GM19468 (cell line): ENCODE measurements around the gene QRSL1.
"Not testable (repeated sequence)": the region's sequence is repeated elsewhere in the genome, so short reads cannot be mapped to it uniquely, and the experiment has no call there.

ENCODE experiments used
- ATAC-seq: cut with Tn5 transposase; IDR thresholded peaks from one replicate; pipeline ENCODE4 v1.9.1; 2021; ENCODE audit warnings: mild to moderate bottlenecking, moderate library complexity, moderate number of reproducible peaks; ENCODE audit not compliant: unreplicated experiment; ENCODE audit errors: extremely low read depth

The QRSL1 gene

DNA sequence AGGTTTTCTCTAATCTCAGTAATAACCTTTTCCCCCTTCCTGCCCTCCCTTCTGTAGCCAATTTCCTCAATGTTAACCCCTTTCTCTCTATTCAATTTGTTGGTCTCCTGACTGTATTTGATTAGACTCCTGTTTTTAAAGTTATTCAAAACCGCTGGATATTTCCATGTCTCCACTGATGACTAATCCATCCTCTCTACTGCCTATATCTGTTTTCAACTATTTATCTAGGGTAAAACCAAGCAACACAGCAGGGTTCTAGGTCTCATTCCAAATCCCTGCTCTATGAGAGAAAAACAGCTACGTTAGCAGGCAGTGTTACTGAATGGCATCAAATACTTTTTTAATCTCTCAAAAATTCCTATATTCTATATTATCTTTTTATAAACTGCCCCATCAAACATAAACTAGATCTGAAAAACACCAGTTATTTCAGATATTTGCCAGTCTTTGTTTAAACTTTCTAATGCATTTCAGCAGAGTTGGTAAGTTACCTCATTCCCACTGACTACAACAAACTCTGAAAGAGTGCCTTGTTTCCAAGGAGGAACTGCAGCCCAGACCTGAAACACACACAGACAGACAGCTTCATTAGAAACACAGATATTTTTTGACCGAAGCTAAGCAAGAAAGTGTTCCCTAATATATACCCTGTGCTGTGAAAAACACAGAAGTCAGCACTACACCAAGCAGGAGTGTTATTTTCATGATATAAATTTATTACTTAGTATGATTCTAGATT lies 8.3 kb upstream of the QRSL1 start:
- ATAC-seq: no peak

DNA sequence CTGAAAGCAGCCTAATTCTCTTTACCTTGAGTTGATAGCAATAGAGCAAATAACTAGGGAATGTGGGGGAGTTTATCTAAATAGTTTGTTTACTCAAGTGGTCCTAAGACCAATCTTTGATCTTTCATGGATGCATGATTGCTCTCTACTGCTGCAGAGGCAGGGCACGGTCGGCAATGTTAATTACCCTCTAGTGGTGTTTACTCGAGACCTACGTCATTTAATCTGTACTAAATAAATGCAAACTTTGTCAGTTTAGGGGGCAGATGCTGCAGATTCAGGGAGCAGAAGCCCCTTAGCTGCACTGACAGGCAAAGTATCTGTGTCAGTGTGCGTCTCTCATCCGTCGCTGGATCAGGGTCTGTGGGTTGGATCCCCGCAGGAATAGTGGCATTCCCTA lies 7.0 kb upstream of the QRSL1 start:
- no peak for ATAC-seq

DNA sequence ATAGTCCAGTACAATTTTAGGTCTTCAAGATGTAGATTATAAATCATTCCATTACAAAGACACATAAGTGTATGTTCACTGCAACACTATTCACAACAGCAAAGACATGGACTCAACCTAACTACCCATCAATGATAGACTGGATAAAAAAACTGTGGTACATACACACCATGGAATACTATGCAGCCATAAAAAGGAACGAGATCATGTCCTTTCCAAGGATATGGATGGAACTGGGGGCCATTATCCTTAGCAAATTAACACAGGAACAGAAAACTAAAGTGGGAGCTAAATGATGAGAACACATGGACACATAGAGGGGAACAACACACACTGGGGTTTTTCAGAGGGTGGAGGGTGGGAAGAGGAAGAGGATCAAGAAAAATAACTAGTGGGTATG lies 6.3 kb upstream of the QRSL1 start:
- ATAC-seq: no peak

DNA sequence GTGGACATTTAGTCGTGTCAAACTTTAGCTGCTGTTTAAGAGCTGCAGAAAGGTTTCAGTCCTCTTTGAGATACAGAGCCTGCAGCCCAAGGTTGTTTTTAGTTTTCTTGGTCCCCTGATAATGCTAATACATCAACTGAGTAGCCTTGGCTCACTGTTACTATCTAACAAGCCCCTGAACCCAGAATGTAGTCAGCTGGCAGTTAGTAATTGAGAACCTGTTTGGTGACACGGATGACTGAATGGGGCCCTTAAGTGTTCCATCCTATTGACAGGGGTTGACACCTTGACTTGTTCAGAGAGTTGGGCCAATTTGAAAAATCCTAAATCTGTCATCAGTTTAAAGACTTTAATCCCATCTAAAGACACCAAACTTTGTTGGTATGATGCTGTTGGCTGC lies 2.9 kb upstream of the QRSL1 start:
- ATAC-seq: peak; percentile 29

DNA sequence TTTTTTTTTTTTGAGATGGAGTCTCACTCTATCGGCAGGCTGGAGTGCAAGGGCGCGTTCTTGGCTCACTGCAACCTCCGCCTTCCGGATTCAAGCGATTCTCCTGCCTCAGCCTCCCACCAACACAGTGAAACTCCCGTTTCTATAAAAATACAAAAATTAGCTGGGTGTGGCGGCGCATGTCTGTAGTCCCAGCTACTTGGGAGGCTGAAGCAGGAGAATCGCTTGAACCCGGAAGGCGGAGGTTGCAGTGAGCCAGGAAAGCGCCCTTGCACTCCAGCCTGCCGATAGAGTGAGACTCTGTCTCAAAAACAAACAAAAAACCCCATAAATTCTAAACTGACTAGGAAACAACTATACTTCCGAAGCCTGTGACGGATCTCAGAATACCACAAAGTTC lies 1.6 kb upstream of the QRSL1 start:
- ATAC-seq: not testable (repeated sequence)

DNA sequence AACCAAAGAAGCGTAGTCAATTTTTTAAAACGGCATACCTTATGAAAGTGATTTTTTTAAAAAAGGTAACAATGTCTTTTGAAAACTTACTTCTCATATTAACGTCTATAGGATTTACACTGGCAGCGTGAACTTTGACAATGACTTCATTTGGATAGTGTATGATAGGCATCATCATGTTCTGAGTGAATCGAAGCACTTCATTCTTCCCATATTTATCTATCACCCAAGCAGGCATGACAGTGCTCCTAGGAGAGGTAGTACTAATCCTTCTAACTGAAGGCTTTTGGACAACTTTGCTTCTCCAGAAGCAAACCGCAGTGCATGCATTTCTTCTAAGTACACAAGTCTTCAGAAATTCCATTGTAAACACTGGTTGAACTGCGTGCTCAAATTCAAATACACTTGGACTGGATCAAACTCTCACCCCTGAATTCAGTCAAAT lies 698 bp upstream of the QRSL1 start:
- ATAC-seq: no peak

DNA sequence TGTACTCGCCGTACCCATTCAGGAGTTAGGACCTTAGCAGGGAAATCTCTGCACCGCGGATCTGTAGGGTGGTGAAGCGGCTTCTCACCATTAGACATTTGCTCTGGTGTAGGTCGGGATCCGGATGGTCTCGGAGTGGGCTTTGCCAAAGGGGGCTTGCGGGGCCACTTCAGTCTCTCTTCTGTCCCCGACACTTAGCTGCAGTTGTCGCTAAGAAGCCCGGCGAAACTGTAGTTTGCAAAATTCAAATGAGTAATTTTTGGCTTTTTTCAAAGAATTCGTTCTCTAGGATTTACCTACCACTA lies 433 bp downstream of the QRSL1 start:
- no peak for ATAC-seq

DNA sequence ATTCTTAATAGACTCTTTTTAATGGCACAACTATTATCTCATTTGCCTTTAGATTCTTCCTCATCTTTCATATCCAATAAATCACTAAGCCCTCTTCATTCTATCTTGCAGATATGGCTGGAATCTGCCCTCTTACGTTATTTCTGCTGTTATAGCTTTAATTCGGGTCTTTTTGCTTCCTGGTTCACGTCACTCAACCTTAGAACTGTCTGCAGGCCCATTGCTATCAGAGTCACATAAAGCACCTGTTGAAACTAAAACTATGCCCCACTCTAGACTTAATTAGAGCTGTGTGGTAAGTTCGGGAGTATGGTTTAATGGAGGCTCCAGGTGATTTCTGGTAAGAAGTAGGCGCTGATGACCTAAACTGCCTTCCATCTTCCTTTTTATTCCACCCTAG lies 988 bp downstream of the QRSL1 start:
- no peak for ATAC-seq

DNA sequence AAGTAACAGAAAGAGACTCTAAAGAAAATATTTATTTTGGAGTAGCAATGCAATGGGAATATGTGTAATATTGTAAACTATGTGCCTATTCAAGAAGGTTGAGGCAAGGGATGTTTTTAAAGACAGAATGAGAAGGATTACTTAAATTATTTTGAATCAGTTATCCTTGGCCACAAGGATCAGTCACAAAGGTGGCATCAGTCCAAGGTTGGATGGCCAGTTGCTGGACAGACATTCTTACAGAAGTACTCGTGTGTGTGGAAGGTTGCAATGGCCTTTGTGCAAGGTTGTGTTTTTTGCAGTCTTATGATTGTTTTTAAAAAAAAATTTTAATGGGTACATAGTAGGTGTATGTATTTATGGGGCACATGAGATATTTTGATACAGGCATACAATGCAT lies 2.0 kb downstream of the QRSL1 start:
- ATAC-seq: no peak

DNA sequence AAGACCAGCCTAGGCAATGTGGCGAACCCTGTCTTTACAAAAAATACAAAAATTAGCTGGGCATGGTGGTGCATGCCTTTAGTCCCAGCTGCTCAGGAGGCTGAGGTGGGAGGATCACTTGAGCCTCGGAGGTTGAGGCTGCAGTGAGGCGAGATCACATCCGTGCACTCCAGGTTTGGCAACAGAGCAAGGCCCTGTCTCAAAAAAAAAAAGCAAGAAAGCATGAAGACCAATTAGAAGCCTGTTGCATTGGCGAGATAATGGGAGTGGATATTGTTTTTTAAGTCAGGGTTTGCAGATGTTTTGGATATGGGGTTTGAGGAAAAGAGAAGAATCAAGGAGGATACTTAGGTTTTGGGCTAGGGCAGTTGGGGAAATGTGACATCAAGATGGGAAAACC lies 5.2 kb downstream of the QRSL1 start:
- no peak for ATAC-seq

DNA sequence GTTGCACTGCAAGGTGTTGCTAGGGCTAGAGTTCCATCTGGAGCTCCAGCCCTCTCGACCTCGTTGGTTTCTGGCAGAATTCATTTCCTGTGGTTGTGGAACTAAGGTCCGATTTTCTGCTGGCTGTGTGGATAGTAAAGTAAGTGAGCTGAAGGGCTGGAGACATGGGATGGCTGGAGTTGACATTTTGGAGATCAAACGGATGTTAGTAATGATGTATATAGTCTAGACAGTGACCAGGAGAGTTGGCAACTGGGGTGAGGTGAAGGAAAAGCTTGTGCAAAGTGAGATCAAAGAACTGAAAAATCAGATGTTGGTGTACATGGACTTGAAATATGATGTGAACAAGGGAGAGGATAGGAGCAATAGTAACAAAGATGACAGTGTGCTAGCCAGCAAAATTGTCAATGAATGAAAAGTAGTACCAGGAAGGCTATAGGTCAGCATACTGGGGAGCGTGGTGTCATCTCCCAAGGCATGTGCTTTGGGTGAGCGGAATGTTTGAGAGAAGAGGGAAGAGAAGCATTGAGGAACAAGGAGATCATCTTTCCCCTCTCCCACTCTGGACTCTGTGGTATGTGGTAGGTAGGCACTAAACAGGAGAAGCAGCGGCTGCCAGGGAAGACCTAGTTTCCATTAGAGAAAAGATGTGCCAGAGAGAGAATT lies 7.8 kb downstream of the QRSL1 start:
- ATAC-seq: no peak

DNA sequence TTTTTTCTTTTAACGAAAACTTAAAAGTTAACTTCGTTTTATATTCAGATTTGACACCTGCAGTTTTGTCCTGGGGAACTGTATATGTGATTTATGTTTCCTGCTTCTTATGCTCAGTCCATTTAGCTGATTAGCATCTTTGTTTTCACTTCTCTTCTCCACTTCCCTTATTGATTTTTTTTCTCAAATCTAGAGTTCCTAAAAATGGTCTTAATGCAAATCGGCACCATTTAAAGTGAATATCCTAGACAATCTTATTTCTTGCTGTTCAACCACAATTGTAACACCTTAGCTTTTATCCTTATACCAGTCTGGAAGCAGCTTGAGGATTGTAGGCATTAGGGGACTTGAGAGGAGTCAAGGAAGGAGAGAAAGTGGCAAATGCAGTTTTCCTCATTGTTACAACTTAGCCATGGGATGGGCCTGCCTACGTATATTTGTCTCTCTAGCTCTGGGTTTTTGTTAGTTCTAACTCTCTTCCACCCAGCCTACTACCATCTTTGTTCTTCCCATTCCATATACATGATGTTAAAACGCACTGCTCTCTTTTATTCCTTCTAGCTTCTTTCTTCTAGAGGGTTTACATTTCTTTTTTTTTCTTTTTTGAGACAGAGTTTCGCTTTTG lies 8.5 kb downstream of the QRSL1 start:
- ATAC-seq: no peak

DNA sequence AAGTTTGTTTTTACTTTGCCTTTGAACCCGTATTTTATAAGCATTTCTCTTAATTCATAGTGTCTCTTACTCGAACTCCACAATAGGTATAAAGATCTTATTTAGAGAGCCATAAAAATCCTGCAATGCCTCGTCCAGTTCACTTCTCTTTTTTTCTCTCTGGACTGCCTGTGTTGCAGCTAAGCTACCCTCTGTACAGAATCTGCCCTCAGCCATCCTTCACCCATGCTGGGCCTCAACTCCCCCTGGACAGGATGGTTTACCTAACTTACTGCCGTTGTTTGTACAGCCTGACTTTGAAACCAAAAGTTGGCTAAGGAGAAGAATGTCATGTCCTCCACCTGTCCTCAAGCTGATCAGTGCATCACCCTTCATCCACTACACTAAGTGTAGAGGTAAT lies 10.4 kb downstream of the QRSL1 start:
- ATAC-seq: no peak

DNA sequence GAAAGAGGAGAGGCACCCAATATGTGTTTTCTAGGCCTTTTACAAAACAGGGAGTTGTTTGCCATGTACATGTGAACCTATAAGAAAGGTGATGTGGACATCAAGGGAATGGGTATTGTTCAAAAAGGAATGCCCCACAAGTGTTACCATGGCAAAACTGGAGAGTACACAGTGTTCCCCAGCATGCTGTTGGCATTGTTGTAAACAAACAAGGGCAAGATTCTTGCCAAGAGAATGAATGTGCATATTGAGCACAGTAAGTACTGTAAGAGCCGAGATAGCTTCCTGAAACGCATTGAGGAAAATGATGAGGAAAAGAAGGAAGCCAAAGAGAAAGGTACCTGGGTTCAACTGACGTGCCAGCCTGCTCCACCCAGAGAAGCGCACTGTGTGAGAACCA lies 13.1 kb downstream of the QRSL1 start:
- no peak for ATAC-seq

DNA sequence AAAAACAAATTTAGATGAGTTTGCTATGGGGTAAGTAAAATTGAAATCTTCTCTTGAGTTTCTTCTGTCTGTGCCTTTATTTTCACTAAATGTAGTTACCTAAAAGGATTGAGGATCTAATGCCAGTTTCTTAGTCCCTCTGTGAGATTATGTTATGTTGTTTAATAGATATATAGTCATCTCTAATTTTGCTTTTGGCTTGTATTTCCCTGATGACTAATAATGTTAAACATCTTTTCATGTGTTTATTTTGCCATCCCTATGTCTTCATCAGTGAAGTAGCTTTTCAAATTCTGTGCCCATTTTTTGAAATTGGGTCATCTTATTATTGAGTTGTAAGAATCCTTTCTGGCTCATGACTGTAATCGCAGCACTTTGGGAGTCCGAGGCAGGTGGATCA lies 13.7 kb downstream of the QRSL1 start:
- no peak for ATAC-seq

DNA sequence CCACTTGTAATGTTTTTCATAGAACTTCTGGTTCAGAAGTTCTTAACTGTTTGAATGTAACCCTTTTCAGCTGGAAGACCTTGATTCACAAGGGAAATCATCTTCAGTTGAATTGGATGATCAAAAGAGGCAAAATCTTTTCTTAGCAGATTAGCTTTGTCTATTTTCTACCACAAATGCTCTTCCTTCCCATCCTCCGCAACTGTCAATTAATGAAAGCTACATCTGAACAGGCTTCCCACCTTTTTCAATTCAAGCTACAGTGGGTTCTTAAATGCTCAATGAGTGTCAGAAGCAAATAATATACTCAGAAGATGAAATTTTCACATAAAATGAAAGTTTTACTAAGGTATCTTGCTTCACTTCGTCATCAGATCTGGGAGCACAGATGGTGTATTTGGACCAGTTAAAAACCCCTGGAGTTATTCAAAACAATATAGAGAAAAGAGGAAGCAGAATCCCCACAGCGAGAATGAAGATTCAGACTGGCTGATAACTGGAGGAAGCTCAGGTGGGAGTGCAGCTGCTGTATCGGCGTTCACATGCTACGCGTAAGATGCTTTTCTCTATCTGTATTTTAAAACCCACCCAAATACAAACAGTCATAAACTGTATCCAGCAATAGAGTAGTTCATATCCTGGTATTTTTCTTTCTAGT lies 19.4 kb downstream of the QRSL1 start:
- ATAC-seq: peak; percentile 64

DNA sequence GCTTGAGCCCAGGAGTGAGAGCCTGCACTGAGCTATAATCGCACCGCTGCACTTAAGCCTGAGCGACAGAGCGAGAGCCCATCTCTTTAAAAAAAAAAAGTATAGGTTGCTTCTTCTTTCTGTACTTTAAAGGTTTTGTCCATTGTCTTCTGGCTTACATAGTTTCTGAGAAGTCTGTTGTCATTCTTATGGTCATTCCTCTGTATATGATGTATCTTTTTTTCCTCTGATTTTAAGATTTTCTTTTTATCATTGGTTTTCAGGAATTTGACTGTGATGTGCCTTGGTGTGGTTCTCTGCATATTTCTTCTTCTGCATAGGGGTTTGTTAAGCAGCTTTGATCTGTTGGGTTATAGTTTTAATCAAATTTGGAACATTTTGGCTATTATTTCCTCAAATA lies 29.1 kb downstream of the QRSL1 start:
- ATAC-seq: no peak

DNA sequence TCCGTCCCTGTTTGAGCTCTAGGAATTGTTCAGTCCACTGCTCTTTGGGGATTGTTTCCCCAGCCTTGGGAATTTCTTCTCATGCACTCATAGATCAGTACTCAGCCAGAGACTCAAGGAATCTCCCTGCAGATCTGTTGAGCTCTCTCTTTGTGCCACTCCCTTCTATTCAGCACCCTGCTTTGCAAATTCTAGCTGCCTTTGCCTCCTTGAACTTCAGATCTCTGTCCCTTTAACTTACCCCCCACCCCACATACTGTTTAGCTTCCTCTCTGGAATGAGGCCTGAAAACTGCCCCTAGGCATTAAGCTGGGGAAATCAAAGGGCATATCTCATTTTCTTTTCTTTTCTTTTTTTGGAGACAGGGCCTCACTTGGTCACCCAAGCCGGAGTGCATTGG lies 30.5 kb downstream of the QRSL1 start:
- ATAC-seq: no peak

DNA sequence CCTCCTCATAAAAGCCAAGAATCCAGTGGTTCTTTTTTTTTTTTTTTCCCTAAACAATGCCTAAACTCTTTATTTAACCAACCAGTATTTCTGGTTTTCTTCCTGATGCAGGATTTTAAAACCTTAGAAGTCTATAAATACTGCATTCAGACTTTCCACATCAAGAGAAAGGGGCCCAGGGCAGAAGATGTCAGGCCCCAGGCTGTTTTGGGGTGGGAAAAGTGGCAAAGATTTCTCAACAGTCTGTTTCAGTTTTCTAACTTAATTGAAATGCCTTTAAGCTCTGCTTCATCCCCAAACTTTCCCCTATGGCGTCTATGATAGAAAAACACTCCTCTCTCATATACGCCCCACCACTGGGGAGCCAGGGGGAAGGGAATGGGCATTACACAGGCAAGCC lies 33.1 kb downstream of the QRSL1 start:
- ATAC-seq: no peak

DNA sequence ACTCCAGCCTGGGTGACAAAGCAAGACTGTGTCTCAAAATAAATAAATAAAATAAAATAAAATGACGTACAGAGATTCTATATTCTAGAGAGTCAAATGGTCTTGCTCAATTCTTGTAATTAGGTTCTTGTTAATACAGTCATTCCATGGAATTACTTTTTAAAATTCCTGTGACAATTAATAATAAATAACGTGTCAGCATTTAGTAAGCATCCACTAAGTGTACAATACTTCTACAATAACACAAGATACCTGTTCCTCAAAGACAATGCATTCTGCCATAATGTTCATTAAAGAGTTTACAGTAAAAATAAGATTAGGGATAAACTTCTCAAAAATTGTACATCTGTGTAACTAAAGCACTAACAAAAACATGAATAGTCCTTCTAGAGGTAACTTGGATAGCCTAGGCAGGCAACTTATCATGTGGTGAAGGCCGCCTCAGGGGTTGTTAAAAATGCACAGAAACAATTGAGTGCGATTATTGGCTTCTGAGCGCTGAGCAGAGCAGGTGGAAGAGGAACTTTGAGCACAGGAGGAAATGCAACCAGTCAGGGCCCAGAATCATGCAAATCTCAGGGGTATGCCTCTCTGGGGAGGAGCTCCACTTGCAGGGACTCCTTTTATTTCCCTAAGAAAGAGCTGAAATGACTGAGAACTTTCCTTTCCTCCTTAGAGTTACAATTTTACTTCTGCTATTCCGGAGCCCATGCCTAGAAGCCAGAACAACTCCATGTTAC lies 37.1 kb downstream of the QRSL1 start:
- peak; percentile 81 for ATAC-seq

DNA sequence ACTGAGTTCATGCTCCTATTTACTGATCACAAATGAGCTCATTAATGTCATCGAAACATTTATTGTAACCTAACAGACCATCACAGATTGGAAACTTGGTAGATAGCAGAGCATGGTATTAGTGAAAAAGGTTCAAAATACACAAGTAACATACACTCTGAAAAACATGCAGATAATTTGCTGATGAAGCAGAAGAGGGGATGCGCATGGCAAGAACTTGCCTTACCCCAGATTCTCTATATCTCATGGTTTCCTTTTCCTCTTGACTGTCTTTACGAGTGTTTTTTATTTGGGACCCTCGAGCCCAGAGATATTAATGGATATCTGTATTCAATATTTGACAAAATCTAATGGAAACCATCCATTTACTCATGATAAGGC lies 37.6 kb downstream of the QRSL1 start:
- no peak for ATAC-seq
